Fibroblast of villous mesenchyme (primary cell): Measurements from ENCODE around the gene DNAJC5. TPM values are rescaled to one million over a fixed set of nuclear protein-coding genes. Genes with fewer than 3 reads are reported as not detected.
"Not testable (repeated sequence)": the region's sequence is repeated elsewhere in the genome, so short reads cannot be mapped to it uniquely, and the experiment has no call there.

ENCODE experiments used
- DNase-seq: peaks from one replicate; pipeline ENCODE4 v3.0.0-alpha.2; 2010; ENCODE audit warnings: low read depth
- H3K4me3 ChIP-seq: 2 replicates; pipeline ENCODE4 v1.5.1; 2011; ENCODE audit warnings: low read depth, mild to moderate bottlenecking, low read length
- CTCF ChIP-seq: IDR thresholded peaks from 2 replicates; pipeline ENCODE4 v1.5.1; 2012; ENCODE audit warnings: low read depth, mild to moderate bottlenecking, low read length; ENCODE audit not compliant: insufficient read depth
- total RNA-seq: library from RNA; depleted of rRNA; stranded (reverse); fragments of >200 nt; gene quantifications from 2 replicates; pipeline ENCODE4 v1.2.3, GENCODE V29; 2012

DNAJC5 gene
- total RNA-seq, 1 donor, result 61.7 TPM

DNA sequence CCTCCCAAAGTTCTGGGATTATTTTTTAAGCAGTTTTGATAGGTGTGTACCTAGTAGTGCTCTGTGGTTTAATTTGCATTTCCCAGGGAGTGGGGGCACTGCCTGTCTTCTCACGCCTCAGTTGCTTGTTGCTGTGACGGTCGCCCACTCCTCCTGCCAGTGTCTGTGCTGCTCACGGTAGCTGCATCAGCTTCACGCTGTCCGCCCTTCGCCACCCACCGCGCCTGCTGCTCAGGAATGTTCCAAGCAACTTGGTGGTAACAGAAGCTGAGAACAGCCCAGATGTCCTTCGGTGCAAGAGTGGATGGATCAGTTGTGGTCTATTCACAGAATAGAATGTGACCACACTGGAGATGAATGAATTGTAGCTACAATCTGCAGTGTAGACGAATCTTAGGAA is 22.9 kb downstream of the DNAJC5 start:
- no peak for DNase-seq
- TF ChIP-seq CTCF, result no peak

GRCh38 chr20:63919130-63919529 is 24.2 kb downstream of the DNAJC5 start:
- no peak for TF ChIP-seq CTCF
- no peak overlapping the region for H3K4me3 ChIP-seq
- DNase-seq, result no peak

More for the DNA sequence above, 22.9 kb downstream of the DNAJC5 start:
- H3K4me3 ChIP-seq, result no peak overlapping the region

- DNase-seq, result no peak
- no peak overlapping the region for H3K4me3 ChIP-seq
- TF ChIP-seq CTCF, result no peak
Observed at GRCh38 chr20:63920226-63920625, 25.3 kb downstream of the DNAJC5 start.

GRCh38 chr20:63923651-63924050 is 28.7 kb downstream of the DNAJC5 start:
- TF ChIP-seq CTCF, result no peak
- no peak for DNase-seq
- H3K4me3 ChIP-seq, result no peak overlapping the region

- TF ChIP-seq CTCF, result no peak
- DNase-seq, result no peak
- H3K4me3 ChIP-seq, result no peak overlapping the region
Observed at GRCh38 chr20:63924241-63924640, 29.3 kb downstream of the DNAJC5 start.

DNA sequence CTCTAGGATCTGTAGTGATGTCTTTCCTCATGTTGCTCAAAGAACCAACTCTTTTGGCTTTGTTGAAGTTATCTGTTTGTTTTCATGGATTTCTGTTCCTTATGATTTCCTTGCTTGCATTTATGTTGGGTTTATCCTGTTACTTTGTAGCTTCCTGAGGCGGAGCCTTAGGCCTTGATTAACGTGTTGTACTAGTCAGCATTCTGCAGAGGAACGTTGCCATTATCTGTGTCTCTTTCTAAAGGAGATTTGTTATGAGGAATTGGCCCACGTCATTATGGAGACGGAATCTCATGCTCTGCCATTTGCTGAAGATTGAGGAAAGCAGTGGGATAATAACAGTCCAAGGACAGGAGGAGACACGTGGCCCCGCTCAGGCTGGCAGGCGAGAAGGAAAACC is 31.4 kb downstream of the DNAJC5 start:
- TF ChIP-seq CTCF, result no peak
- DNase-seq, result no peak
- H3K4me3 ChIP-seq, result no peak overlapping the region

DNA sequence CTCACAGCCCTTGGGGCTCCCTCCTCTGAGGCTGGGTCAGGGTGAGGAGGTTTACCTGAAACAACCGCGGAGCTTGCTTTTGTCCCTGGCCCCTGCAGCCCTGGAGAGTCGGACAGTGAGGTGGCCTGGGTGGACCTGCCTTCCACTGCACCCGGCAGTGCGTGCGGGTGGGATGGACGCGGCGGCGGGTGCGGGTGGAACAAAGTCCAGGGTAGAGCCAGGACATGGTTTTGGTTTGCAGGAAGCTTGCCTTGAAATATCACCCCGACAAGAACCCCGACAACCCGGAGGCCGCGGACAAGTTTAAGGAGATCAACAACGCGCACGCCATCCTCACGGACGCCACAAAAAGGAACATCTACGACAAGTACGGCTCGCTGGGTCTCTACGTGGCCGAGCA is 34.1 kb downstream of the DNAJC5 start:
- DNase-seq, result no peak
- H3K4me3 ChIP-seq, result no peak overlapping the region
- no peak for TF ChIP-seq CTCF

DNA sequence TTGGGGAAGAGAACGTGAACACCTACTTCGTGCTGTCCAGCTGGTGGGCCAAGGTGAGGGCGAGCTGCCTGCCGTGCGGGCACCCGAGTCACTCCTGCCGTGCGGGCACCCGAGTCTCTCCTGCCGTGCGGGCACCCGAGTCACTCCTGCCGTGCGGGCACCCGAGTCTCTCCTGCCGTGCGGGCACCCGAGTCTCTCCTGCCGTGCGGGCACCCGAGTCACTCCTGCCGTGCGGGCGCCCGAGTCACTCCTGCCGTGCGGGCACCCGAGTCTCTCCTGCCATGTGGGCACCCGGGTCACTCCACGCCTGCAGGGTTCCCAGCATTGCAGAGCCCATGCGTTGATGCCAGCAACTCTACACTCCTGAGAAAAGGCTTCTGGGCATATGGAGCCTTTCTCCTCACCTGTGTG is 34.6 kb downstream of the DNAJC5 start:
- not testable (repeated sequence) for H3K4me3 ChIP-seq, DNase-seq
